ENCODE results near the gene PRSS33. TPM values are rescaled to one million over a fixed set of nuclear protein-coding genes. Genes with fewer than 3 reads are reported as not detected.

The PRSS33 gene
- total RNA-seq, 1 experiment from 2014 or later: not detected

- Histone ChIP-seq H3K9me3 (ENCODE audit: low read length) (no peaks in the 10 kb centered on the region), H2AFZ (ENCODE audit: low read length) (no peak overlapping the region), H3K4me3 (ENCODE audit: low read length) (no peak overlapping the region), H3K9ac (ENCODE audit: low read length) (no peak overlapping the region), H3K79me2 (ENCODE audit: low read length) (peaks cover 26% of the 10 kb centered on the region), H3K4me2 (ENCODE audit: low read depth, low read length, poor library complexity, severe bottlenecking) (no peak overlapping the region), H3K27ac (ENCODE audit: low read length) (no peak overlapping the region), H3K36me3 (ENCODE audit: insufficient read depth, low read length) (no peaks in the 10 kb centered on the region), H3K9me2 (replicated peaks; ENCODE audit: insufficient read depth, low read length) (no peaks in the 10 kb centered on the region), H3K27me3 (ENCODE audit: low read length) (no peaks in the 10 kb centered on the region), H3K4me1 (ENCODE audit: low read length) (peaks cover 24% of the 10 kb centered on the region), H4K20me1 (ENCODE audit: insufficient read depth, low read depth, low read length) (no peaks in the 10 kb centered on the region)
- no peak for DNase-seq
Measured at GRCh38 chr16:2779151-2779920, 8.0 kb downstream of the PRSS33 start.

- Histone ChIP-seq H2AFZ (ENCODE audit: low read length) (no peak overlapping the region), H3K9me2 (replicated peaks; ENCODE audit: insufficient read depth, low read length) (no peaks in the 10 kb centered on the region), H3K27me3 (ENCODE audit: low read length) (no peaks in the 10 kb centered on the region), H3K4me3 (ENCODE audit: low read length) (peak overlapping the region; percentile 97; the same call in 1 of the 2 replicates), H3K4me2 (ENCODE audit: low read depth, low read length, poor library complexity, severe bottlenecking) (peak overlapping the region; percentile 90), H3K9me3 (ENCODE audit: low read length) (no peaks in the 10 kb centered on the region), H3K9ac (ENCODE audit: low read length) (peak overlapping the region; percentile 100), H3K27ac (ENCODE audit: low read length) (no peak overlapping the region), H3K36me3 (ENCODE audit: insufficient read depth, low read length) (no peaks in the 10 kb centered on the region; the same call in 1 of the 2 replicates), H3K79me2 (ENCODE audit: low read length) (peaks cover 26% of the 10 kb centered on the region), H4K20me1 (ENCODE audit: insufficient read depth, low read depth, low read length) (no peaks in the 10 kb centered on the region), H3K4me1 (ENCODE audit: low read length) (peaks cover 24% of the 10 kb centered on the region)
- no peak for DNase-seq
Measured at GRCh38 chr16:2778630-2778958, 8.8 kb downstream of the PRSS33 start.

- H3K4me2 ChIP-seq (ENCODE audit: low read depth, low read length, poor library complexity, severe bottlenecking): peak overlapping the region; percentile 90
- peak overlapping the region; percentile 84 for H3K27ac ChIP-seq (ENCODE audit: low read length)
- no peaks in the 10 kb centered on the region for H3K9me3 ChIP-seq (ENCODE audit: low read length)
- peak overlapping the region; percentile 97 for H3K4me3 ChIP-seq (ENCODE audit: low read length)
- no peaks in the 10 kb centered on the region for H4K20me1 ChIP-seq (ENCODE audit: insufficient read depth, low read depth, low read length)
- H3K9ac ChIP-seq (ENCODE audit: low read length): peak overlapping the region; percentile 100
- H3K9me2 ChIP-seq (replicated peaks; ENCODE audit: insufficient read depth, low read length): no peaks in the 10 kb centered on the region
- DNase-seq: peak; percentile 61
- H3K36me3 ChIP-seq (ENCODE audit: insufficient read depth, low read length): no peaks in the 10 kb centered on the region; the same call in 1 of the 2 replicates
- H3K79me2 ChIP-seq (ENCODE audit: low read length): peaks cover 26% of the 10 kb centered on the region
- H3K4me1 ChIP-seq (ENCODE audit: low read length): peaks cover 24% of the 10 kb centered on the region
- H3K27me3 ChIP-seq (ENCODE audit: low read length): no peaks in the 10 kb centered on the region
- no peak overlapping the region for H2AFZ ChIP-seq (ENCODE audit: low read length)
Measured at GRCh38 chr16:2777903-2778629, 9.3 kb downstream of the PRSS33 start.

GRCh38 chr16:2777231-2777902, 10.0 kb downstream of the PRSS33 start, which contains the start of gene ELOB:
Gene ELOB (minus strand): TSS chr16:2777280. CDS start chr16:2777239, 41 bp downstream.
- H3K9me2 ChIP-seq (replicated peaks; ENCODE audit: insufficient read depth, low read length): no peaks in the 10 kb centered on the region
- H3K27me3 ChIP-seq (ENCODE audit: low read length): no peaks in the 10 kb centered on the region
- peak within 1 kb of the TSS; percentile 84 for H3K27ac ChIP-seq (ENCODE audit: low read length)
- peak; percentile 96 for DNase-seq
- no peaks in the 10 kb centered on the region; the same call in 1 of the 2 replicates for H3K36me3 ChIP-seq (ENCODE audit: insufficient read depth, low read length)
- no peak within 1 kb of the TSS for H2AFZ ChIP-seq (ENCODE audit: low read length)
- H3K4me1 ChIP-seq (ENCODE audit: low read length): peaks cover 24% of the 10 kb centered on the region
- H3K9ac ChIP-seq (ENCODE audit: low read length): peak within 1 kb of the TSS; percentile 100
- peak within 1 kb of the TSS; percentile 93 for H3K4me2 ChIP-seq (ENCODE audit: low read depth, low read length, poor library complexity, severe bottlenecking)
- H4K20me1 ChIP-seq (ENCODE audit: insufficient read depth, low read depth, low read length): no peaks in the 10 kb centered on the region
- peak within 1 kb of the TSS; percentile 97 for H3K4me3 ChIP-seq (ENCODE audit: low read length)
- peaks cover 26% of the 10 kb centered on the region for H3K79me2 ChIP-seq (ENCODE audit: low read length)
- H3K9me3 ChIP-seq (ENCODE audit: low read length): no peaks in the 10 kb centered on the region

GRCh38 chr16:2776500-2777139, 10.7 kb downstream of the PRSS33 start:
- peaks cover 24% of the 10 kb centered on the region for H3K4me1 ChIP-seq (ENCODE audit: low read length)
- peak; percentile 64 for DNase-seq
- peak overlapping the region; percentile 95 for H3K9ac ChIP-seq (ENCODE audit: low read length)
- H2AFZ ChIP-seq (ENCODE audit: low read length): no peak overlapping the region
- peak overlapping the region; percentile 11; the same call in 1 of the 2 replicates for H3K27ac ChIP-seq (ENCODE audit: low read length)
- H3K9me2 ChIP-seq (replicated peaks; ENCODE audit: insufficient read depth, low read length): no peaks in the 10 kb centered on the region
- H3K4me2 ChIP-seq (ENCODE audit: low read depth, low read length, poor library complexity, severe bottlenecking): peak overlapping the region; percentile 93
- H3K27me3 ChIP-seq (ENCODE audit: low read length): no peaks in the 10 kb centered on the region
- H3K9me3 ChIP-seq (ENCODE audit: low read length): no peaks in the 10 kb centered on the region
- peaks cover 26% of the 10 kb centered on the region for H3K79me2 ChIP-seq (ENCODE audit: low read length)
- H4K20me1 ChIP-seq (ENCODE audit: insufficient read depth, low read depth, low read length): peaks cover 2% of the 10 kb centered on the region; the same call in 1 of the 2 replicates
- H3K4me3 ChIP-seq (ENCODE audit: low read length): peak overlapping the region; percentile 91
- H3K36me3 ChIP-seq (ENCODE audit: insufficient read depth, low read length): peaks cover 6% of the 10 kb centered on the region; the same call in 1 of the 2 replicates

- H4K20me1 ChIP-seq (ENCODE audit: insufficient read depth, low read depth, low read length): peaks cover 9% of the 10 kb centered on the region; the same call in 1 of the 2 replicates
- no peaks in the 10 kb centered on the region for H3K9me3 ChIP-seq (ENCODE audit: low read length)
- no peaks in the 10 kb centered on the region for H3K9me2 ChIP-seq (replicated peaks; ENCODE audit: insufficient read depth, low read length)
- no peak overlapping the region for H3K27ac ChIP-seq (ENCODE audit: low read length)
- peaks cover 11% of the 10 kb centered on the region; the same call in 1 of the 2 replicates for H3K36me3 ChIP-seq (ENCODE audit: insufficient read depth, low read length)
- no peaks in the 10 kb centered on the region for H3K27me3 ChIP-seq (ENCODE audit: low read length)
- H3K4me1 ChIP-seq (ENCODE audit: low read length): peaks cover 24% of the 10 kb centered on the region
- peak overlapping the region; percentile 91 for H3K4me3 ChIP-seq (ENCODE audit: low read length)
- DNase-seq: no peak
- H3K9ac ChIP-seq (ENCODE audit: low read length): peak overlapping the region; percentile 95
- H2AFZ ChIP-seq (ENCODE audit: low read length): no peak overlapping the region
- H3K4me2 ChIP-seq (ENCODE audit: low read depth, low read length, poor library complexity, severe bottlenecking): peak overlapping the region; percentile 93
- peaks cover 26% of the 10 kb centered on the region for H3K79me2 ChIP-seq (ENCODE audit: low read length)
Measured at GRCh38 chr16:2775765-2776499, 11.4 kb downstream of the PRSS33 start.

- peak overlapping the region; percentile 93 for H3K4me2 ChIP-seq (ENCODE audit: low read depth, low read length, poor library complexity, severe bottlenecking)
- no peak overlapping the region for H2AFZ ChIP-seq (ENCODE audit: low read length)
- H3K9me3 ChIP-seq (ENCODE audit: low read length): no peaks in the 10 kb centered on the region
Measured at GRCh38 chr16:2775131-2775716, 12.1 kb downstream of the PRSS33 start.

More at GRCh38 chr16:2775131-2775716, 12.1 kb downstream of the PRSS33 start:
- peaks cover 15% of the 10 kb centered on the region; the same call in 1 of the 2 replicates for H3K36me3 ChIP-seq (ENCODE audit: insufficient read depth, low read length)
- DNase-seq: no peak
- peak overlapping the region; percentile 95 for H3K9ac ChIP-seq (ENCODE audit: low read length)
- H3K9me2 ChIP-seq (replicated peaks; ENCODE audit: insufficient read depth, low read length): no peaks in the 10 kb centered on the region
- peak overlapping the region; percentile 91 for H3K4me3 ChIP-seq (ENCODE audit: low read length)
- H3K79me2 ChIP-seq (ENCODE audit: low read length): peaks cover 26% of the 10 kb centered on the region
- peaks cover 14% of the 10 kb centered on the region; the same call in 1 of the 2 replicates for H4K20me1 ChIP-seq (ENCODE audit: insufficient read depth, low read depth, low read length)
- peaks cover 24% of the 10 kb centered on the region for H3K4me1 ChIP-seq (ENCODE audit: low read length)
- H3K27ac ChIP-seq (ENCODE audit: low read length): no peak overlapping the region
- H3K27me3 ChIP-seq (ENCODE audit: low read length): no peaks in the 10 kb centered on the region
